Measurements from ENCODE around the gene CAPZB.

CAPZB gene

GRCh38 chr1:19349999-19350398, 135.3 kb downstream of the CAPZB start:
- Histone ChIP-seq H3K79me2 (ENCODE audit: insufficient read depth, low read length) (no peaks in the 10 kb centered on the region), H3K9ac (ENCODE audit: low read length) (no peak overlapping the region), H3F3A (ENCODE audit: insufficient read depth) (no peaks in the 10 kb centered on the region), H3K27ac (ENCODE audit: low read depth, low read length) (no peak overlapping the region), H3K9me2 (replicated peaks; ENCODE audit: insufficient read depth, low read length) (no peaks in the 10 kb centered on the region), H3K4me3 (ENCODE audit: insufficient read depth, low read length, poor library complexity, severe bottlenecking) (no peak overlapping the region), H4K20me1 (ENCODE audit: low read depth, low read length) (no peaks in the 10 kb centered on the region), H3K27me3 (ENCODE audit: low read length) (no peaks in the 10 kb centered on the region), H2AFZ (ENCODE audit: low read depth, low read length, severe bottlenecking) (no peak overlapping the region), H3K4me2 (ENCODE audit: low read depth, low read length, poor library complexity, severe bottlenecking) (no peak overlapping the region), H3K36me3 (ENCODE audit: low read length) (no peaks in the 10 kb centered on the region), H3K9me3 (ENCODE audit: insufficient read depth, low read length) (no peaks in the 10 kb centered on the region)
- TF ChIP-seq EZH2phosphoT487 (conservative IDR thresholded peaks at IDR 0.05; ENCODE audit: low read length) (no peak), CTCF (IDR thresholded peaks at IDR 0.05; ENCODE audit: insufficient read depth, low read length, poor library complexity, severe bottlenecking) (no peak)

DNA sequence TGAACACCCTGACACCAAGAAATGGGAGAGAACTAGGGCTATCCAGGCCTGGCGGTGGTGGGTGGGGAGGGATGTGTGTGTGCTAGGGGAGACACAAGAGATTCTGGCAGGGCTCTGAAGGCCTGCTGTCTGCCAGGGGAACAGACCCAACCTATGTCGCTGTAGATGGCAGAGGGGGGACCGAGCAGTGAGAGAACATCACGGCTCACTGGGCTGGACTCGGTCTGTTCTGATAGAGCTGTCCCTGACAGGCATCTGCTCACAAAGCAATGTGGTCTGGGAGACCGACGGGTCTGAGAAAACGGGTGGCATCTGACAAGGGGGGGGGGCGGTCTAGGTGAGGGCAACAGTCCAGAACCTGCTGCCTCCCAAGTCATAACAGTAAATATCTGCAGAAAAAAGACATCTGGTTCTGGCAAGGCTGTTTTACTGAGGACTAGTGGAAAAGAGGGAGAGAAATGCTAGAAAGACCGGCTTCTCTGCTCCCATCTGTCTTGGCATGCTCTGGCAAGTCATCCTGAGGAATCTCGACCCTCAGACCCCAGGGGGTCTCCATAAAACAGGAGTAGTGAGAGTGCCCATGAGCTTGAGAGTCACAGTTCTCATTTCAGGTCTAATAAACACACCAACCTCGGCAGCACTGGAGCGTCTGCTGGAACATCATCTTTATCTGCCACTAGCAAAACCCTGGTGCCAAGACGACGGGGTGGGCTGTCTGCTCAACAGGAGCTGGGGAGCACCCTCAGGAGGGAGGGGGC, 136.7 kb downstream of the CAPZB start:
- Histone ChIP-seq H4K20me1 (ENCODE audit: low read depth, low read length) (no peaks in the 10 kb centered on the region), H3K79me2 (ENCODE audit: insufficient read depth, low read length) (no peaks in the 10 kb centered on the region), H3K4me2 (ENCODE audit: low read depth, low read length, poor library complexity, severe bottlenecking) (no peak overlapping the region), H3K9me3 (ENCODE audit: insufficient read depth, low read length) (no peaks in the 10 kb centered on the region), H3K9me2 (replicated peaks; ENCODE audit: insufficient read depth, low read length) (no peaks in the 10 kb centered on the region), H3K27me3 (ENCODE audit: low read length) (no peaks in the 10 kb centered on the region), H3K27ac (ENCODE audit: low read depth, low read length) (no peak overlapping the region), H3K36me3 (ENCODE audit: low read length) (no peaks in the 10 kb centered on the region), H3K9ac (ENCODE audit: low read length) (no peak overlapping the region), H3K4me3 (ENCODE audit: insufficient read depth, low read length, poor library complexity, severe bottlenecking) (no peak overlapping the region), H2AFZ (ENCODE audit: low read depth, low read length, severe bottlenecking) (no peak overlapping the region), H3F3A (ENCODE audit: insufficient read depth) (no peaks in the 10 kb centered on the region)
- no peak for TF ChIP-seq CTCF (IDR thresholded peaks at IDR 0.05; ENCODE audit: insufficient read depth, low read length, poor library complexity, severe bottlenecking)
- no peak for TF ChIP-seq EZH2phosphoT487 (conservative IDR thresholded peaks at IDR 0.05; ENCODE audit: low read length)

DNA sequence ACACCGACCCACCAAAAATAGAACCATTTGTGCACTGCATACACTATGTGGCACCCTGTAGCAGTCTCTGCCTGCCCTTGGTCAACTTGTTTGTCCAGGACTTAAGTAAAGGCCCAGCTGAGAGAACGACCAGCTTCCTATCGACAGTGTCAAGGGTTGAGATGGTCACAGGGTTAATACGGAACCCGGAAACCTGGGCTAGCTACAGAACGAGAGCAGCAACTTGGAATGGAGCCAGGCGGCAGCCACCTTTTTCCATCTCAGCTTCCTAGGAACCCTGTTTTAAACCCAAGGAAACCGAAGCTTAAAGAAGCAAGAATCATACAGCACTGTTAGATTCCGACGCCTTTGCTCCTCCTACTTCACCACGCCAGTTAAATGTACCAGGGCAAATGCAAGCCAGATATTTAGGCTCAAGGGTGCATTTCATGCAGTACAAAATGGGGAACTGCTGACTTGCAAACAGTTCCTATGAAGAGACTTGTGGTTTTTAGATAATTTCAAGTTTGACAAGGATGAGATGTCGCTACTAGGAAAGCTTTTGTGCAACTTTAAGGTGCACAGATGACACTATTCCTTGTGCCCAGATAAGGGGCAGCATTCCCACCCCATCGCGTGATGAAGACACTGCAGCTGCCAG, 137.7 kb downstream of the CAPZB start:
- Histone ChIP-seq H3K79me2 (ENCODE audit: insufficient read depth, low read length) (no peaks in the 10 kb centered on the region), H4K20me1 (ENCODE audit: low read depth, low read length) (no peaks in the 10 kb centered on the region), H3K9ac (ENCODE audit: low read length) (no peak overlapping the region), H3K4me2 (ENCODE audit: low read depth, low read length, poor library complexity, severe bottlenecking) (no peak overlapping the region), H3K27me3 (ENCODE audit: low read length) (no peaks in the 10 kb centered on the region), H2AFZ (ENCODE audit: low read depth, low read length, severe bottlenecking) (no peak overlapping the region), H3K27ac (ENCODE audit: low read depth, low read length) (no peak overlapping the region), H3K9me3 (ENCODE audit: insufficient read depth, low read length) (no peaks in the 10 kb centered on the region), H3F3A (ENCODE audit: insufficient read depth) (no peaks in the 10 kb centered on the region), H3K4me3 (ENCODE audit: insufficient read depth, low read length, poor library complexity, severe bottlenecking) (no peak overlapping the region), H3K36me3 (ENCODE audit: low read length) (no peaks in the 10 kb centered on the region), H3K9me2 (replicated peaks; ENCODE audit: insufficient read depth, low read length) (no peaks in the 10 kb centered on the region)
- no peak for TF ChIP-seq CTCF (IDR thresholded peaks at IDR 0.05; ENCODE audit: insufficient read depth, low read length, poor library complexity, severe bottlenecking)
- TF ChIP-seq EZH2phosphoT487 (conservative IDR thresholded peaks at IDR 0.05; ENCODE audit: low read length): no peak
